SK-N-SH (cell line): ENCODE data around the gene CPPED1.

Experiments
- CHD2 ChIP-seq: fragments of 150-350 bp; IDR thresholded peaks from 2 replicates; pipeline ENCODE4 v1.6.1; 2018; ENCODE audit warnings: low read length; ENCODE audit not compliant: partially characterized antibody
- CTCF ChIP-seq: fragments of 200-600 bp; sonication (generic); IDR thresholded peaks from 2 replicates; pipeline ENCODE4 v1.6.1; 2017; ENCODE audit warnings: antibody characterized with exemption, mild to moderate bottlenecking, moderate library complexity
- ELF1 ChIP-seq: IDR thresholded peaks from 2 replicates; pipeline ENCODE4 v1.4.0; 2012
- EZH2phosphoT487 ChIP-seq: fragments of 200-600 bp; sonication (generic); IDR thresholded peaks from 2 replicates; pipeline ENCODE4 v1.6.1; 2017; ENCODE audit warnings: low read depth, mixed run types, mild to moderate bottlenecking, antibody characterized with exemption, moderate library complexity, borderline replicate concordance
- MAX ChIP-seq: IDR thresholded peaks from 2 replicates; pipeline ENCODE4 v1.4.0; 2012; ENCODE audit warnings: low read depth
- NFIC ChIP-seq: IDR thresholded peaks from 2 replicates; pipeline ENCODE4 v1.4.0; 2012; ENCODE audit warnings: borderline replicate concordance
- NRF1 ChIP-seq: IDR thresholded peaks from 2 replicates; pipeline ENCODE4 v1.6.1; 2012; ENCODE audit warnings: low read depth, mild to moderate bottlenecking, low read length
- PBX3 ChIP-seq: IDR thresholded peaks from 2 replicates; pipeline ENCODE4; 2012
- RCOR1 ChIP-seq: fragments of 150-350 bp; IDR thresholded peaks from 2 replicates; pipeline ENCODE4 v1.6.1; 2017; ENCODE audit warnings: antibody characterized with exemption, low read length
- SMC3 ChIP-seq: IDR thresholded peaks from 2 replicates; pipeline ENCODE4 v1.6.1; 2012; ENCODE audit warnings: low read depth, low read length, improper control_type of control experiment
- YY1 ChIP-seq: IDR thresholded peaks from 2 replicates; pipeline ENCODE4 v1.4.0; 2012; ENCODE audit warnings: low read depth, mild to moderate bottlenecking

GRCh38 chr16:12828206-12828605, 24.5 kb upstream of the CPPED1 start:
- no peak for TF ChIP-seq CTCF
- TF ChIP-seq NFIC: no peak
- no peak for TF ChIP-seq NRF1
- TF ChIP-seq PBX3: no peak
- TF ChIP-seq RCOR1: no peak
- no peak for TF ChIP-seq SMC3
- TF ChIP-seq EZH2phosphoT487: no peak
- no peak for TF ChIP-seq MAX
- TF ChIP-seq CHD2: no peak
- TF ChIP-seq ELF1: no peak
- TF ChIP-seq YY1: no peak
